ENCODE measurements around the gene OR10J1. TPM values are rescaled to one million over a fixed set of nuclear protein-coding genes. Genes with fewer than 3 reads are reported as not detected.

Gene OR10J1, protein sequence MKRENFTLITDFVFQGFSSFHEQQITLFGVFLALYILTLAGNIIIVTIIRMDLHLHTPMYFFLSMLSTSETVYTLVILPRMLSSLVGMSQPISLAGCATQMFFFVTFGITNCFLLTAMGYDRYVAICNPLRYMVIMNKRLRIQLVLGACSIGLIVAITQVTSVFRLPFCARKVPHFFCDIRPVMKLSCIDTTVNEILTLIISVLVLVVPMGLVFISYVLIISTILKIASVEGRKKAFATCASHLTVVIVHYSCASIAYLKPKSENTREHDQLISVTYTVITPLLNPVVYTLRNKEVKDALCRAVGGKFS
- total RNA-seq: not detected

DNA sequence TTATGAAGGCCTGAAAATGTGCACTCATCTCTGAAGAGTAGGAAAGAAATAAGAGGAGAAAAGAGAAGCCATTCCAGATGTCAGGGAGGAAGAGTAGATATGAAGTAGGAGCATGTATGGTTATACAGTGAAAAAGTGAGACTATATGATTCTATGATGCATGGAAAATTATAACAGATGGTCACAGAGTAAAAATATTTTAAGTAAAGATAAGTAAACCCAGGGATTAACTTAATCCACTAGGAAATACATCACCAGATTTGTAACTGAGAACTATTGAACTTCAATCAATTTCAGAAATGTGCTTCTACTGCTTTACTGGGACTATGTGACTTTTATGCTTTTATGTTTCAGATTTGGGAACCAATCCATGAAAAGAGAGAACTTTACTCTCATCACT, at the start of gene OR10J1:
Gene OR10J1 (plus strand): TSS at position 301 of the 400 bp plus-strand sequence. CDS start 70 bp downstream, at position 371.
- H3K36me3 ChIP-seq: no peaks in the 10 kb centered on the region
- no peak within 1 kb of the TSS for H3K4me3 ChIP-seq
- no peak for DNase-seq (ENCODE audit: low spot score in 2 of 2)
- H3K9me3 ChIP-seq: no peaks in the 10 kb centered on the region
- no peak within 1 kb of the TSS for H3K27ac ChIP-seq
- H3K4me1 ChIP-seq: no peaks in the 10 kb centered on the region
- no peaks in the 10 kb centered on the region for H3K27me3 ChIP-seq
- TF ChIP-seq, protein P1, sequence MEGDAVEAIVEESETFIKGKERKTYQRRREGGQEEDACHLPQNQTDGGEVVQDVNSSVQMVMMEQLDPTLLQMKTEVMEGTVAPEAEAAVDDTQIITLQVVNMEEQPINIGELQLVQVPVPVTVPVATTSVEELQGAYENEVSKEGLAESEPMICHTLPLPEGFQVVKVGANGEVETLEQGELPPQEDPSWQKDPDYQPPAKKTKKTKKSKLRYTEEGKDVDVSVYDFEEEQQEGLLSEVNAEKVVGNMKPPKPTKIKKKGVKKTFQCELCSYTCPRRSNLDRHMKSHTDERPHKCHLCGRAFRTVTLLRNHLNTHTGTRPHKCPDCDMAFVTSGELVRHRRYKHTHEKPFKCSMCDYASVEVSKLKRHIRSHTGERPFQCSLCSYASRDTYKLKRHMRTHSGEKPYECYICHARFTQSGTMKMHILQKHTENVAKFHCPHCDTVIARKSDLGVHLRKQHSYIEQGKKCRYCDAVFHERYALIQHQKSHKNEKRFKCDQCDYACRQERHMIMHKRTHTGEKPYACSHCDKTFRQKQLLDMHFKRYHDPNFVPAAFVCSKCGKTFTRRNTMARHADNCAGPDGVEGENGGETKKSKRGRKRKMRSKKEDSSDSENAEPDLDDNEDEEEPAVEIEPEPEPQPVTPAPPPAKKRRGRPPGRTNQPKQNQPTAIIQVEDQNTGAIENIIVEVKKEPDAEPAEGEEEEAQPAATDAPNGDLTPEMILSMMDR (IDR thresholded peaks at IDR 0.05): no peak
- TF ChIP-seq EP300 (IDR thresholded peaks at IDR 0.05): no peak
- no peak for TF ChIP-seq POLR2A (IDR thresholded peaks at IDR 0.05)

DNA sequence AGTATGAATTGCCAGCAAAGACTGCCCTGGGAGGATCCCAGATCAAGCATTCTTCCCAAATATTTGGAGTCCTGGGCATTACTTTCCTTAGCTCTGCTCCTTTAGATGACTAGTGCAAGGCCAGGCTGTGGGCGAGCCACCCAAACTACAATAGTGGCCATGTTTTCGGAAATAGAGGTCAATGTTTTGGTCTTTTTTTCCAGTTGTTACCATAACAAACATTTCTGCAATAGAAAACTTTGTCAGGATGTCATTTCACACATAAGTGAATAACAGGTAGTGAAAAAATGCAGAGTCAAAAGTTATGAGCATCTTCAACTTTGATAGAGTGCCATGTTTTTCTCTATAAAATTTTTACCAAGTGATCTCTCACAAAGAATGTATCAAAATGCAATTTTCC, 32.7 kb upstream of the OR10J1 start:
- Histone ChIP-seq H3K4me1 (no peaks in the 10 kb centered on the region), H3K36me3 (no peaks in the 10 kb centered on the region), H3K9me3 (no peaks in the 10 kb centered on the region), H3K4me3 (no peak overlapping the region), H3K27me3 (no peaks in the 10 kb centered on the region), H3K27ac (no peak overlapping the region)
- WGBS, 2 donors: 81% methylated on average over 2 of the region's 2 CpGs
- no peak for TF ChIP-seq POLR2A (IDR thresholded peaks at IDR 0.05)
- TF ChIP-seq EP300 (IDR thresholded peaks at IDR 0.05): no peak
- TF ChIP-seq, protein P1 (IDR thresholded peaks at IDR 0.05): no peak
- DNase-seq (ENCODE audit: low spot score in 2 of 2): no peak

DNA sequence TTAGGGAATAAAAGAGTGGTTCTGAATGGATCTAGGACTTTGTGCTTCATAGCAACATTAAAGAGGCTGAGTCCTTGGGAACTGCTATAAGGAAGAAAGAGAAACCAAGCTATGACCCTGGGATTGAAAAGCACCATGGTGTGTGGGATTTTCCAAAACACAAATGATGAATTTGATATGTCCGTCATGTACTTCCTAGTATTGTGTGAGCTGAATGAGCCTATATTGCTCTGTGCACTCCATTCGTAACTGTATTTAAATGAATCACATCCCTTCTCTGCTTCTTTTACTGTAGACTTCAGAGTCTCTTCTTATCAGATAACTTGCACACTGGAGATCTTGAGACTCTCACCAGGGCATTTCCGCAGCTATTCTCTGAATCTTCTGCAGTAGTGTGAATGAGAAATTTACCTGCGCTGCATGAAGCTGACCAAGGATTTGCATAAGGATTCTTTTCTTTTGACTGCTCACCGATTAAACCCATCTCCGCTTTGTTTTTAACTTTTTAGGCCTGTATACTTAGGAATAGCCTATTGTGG, 30.6 kb upstream of the OR10J1 start:
- no peaks in the 10 kb centered on the region for H3K36me3 ChIP-seq
- no peaks in the 10 kb centered on the region for H3K27me3 ChIP-seq
- 76 to 90% methylated on average over 6 of the region's 6 CpGs for WGBS, 2 donors
- no peak for DNase-seq (ENCODE audit: low spot score in 2 of 2)
- H3K4me1 ChIP-seq: no peaks in the 10 kb centered on the region
- H3K27ac ChIP-seq: no peak overlapping the region
- H3K4me3 ChIP-seq: no peak overlapping the region
- no peaks in the 10 kb centered on the region for H3K9me3 ChIP-seq
- TF ChIP-seq EP300 (IDR thresholded peaks at IDR 0.05) (no peak), POLR2A (IDR thresholded peaks at IDR 0.05) (no peak)
- TF ChIP-seq, protein P1 (IDR thresholded peaks at IDR 0.05): no peak

DNA sequence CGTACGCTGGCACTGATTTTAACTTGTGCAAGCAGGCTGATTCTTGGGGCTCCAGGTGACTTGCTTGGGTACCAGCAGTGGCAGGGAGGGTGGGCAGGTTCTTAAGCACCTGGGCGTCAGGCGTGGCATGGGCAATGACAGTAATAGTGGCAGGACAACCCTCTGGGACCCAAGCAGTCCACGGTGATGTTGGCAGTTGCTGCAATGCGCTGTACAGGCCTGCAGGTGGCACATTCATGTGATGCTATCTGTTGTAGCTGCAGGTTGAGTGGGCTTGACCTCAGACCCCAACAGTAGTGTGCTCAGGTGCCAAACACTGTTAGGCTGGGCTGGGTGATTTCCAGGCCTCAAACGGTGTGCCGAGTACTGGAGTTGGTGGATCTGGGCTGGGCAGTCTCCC, 17.7 kb upstream of the OR10J1 start:
- TF ChIP-seq POLR2A (IDR thresholded peaks at IDR 0.05) (no peak), EP300 (IDR thresholded peaks at IDR 0.05) (no peak)
- TF ChIP-seq, protein P1 (IDR thresholded peaks at IDR 0.05): no peak
- H3K27me3 ChIP-seq: no peaks in the 10 kb centered on the region
- H3K4me1 ChIP-seq: no peaks in the 10 kb centered on the region
- no peak overlapping the region for H3K27ac ChIP-seq
- 86 to 89% methylated on average over 6 to 8 of the region's 8 CpGs for whole genome bisulfite sequencing, 2 donors
- H3K36me3 ChIP-seq: no peaks in the 10 kb centered on the region
- peaks cover 0 to 52% (median 2%) of the 10 kb centered on the region in 4 donors for H3K9me3 ChIP-seq
- H3K4me3 ChIP-seq: no peak overlapping the region
- DNase-seq (ENCODE audit: low spot score in 2 of 2): no peak

DNA sequence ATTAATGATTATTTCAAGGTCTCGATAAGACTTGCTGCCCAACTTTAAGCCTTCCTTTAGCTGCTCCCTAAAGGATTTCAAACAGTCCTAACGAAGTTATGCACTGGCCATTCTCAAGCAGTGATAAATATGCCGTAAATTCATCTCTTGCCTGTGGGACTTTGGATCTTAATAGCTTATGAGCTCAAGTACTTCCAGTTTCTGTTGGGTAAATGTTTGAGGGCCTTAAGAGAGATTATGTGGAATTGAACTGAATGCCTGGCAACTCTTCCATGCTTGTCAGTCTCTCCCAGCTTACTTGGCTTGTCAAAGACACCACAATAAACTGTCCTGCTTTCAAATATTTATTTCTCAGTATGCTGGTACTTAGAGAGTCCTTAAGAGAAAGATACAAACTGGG, 11.0 kb upstream of the OR10J1 start:
- no peaks in the 10 kb centered on the region for H3K27me3 ChIP-seq
- WGBS, 2 donors: 74 to 77% methylated on average over 3 of the region's 3 CpGs
- no peaks in the 10 kb centered on the region for H3K4me1 ChIP-seq
- no peaks in the 10 kb centered on the region for H3K36me3 ChIP-seq
- TF ChIP-seq POLR2A (IDR thresholded peaks at IDR 0.05): no peak
- no peak for TF ChIP-seq EP300 (IDR thresholded peaks at IDR 0.05)
- TF ChIP-seq, protein P1 (IDR thresholded peaks at IDR 0.05): no peak
- no peaks in the 10 kb centered on the region for H3K9me3 ChIP-seq
- H3K4me3 ChIP-seq: no peak overlapping the region
- DNase-seq (ENCODE audit: low spot score in 2 of 2): no peak
- H3K27ac ChIP-seq: no peak overlapping the region
